Fibroblast of lung (primary cell): Measurements from ENCODE around the gene RBP4. TPM values are rescaled to one million over a fixed set of nuclear protein-coding genes. Genes with fewer than 3 reads are reported as not detected.

Experiments
- DNase-seq, 2 donors: peaks; one replicate each; pipeline versions ENCODE4 v3.0.0 to v3.0.0-alpha.2; 2010; ENCODE audit warnings: low read depth in 2 of 2
- H2AFZ ChIP-seq: 2 replicates; pipeline ENCODE4 v1.5.1; 2012; ENCODE audit warnings: low read length, control low read depth, inconsistent platforms
- H3K27ac ChIP-seq: 2 replicates; pipeline ENCODE4 v1.5.1; 2011; ENCODE audit warnings: low read length, control low read depth; ENCODE audit not compliant: insufficient read depth
- H3K27me3 ChIP-seq: 2 replicates; pipeline ENCODE4 v1.5.1; 2011; ENCODE audit warnings: mild to moderate bottlenecking, low read length; ENCODE audit not compliant: control insufficient read depth, insufficient read depth
- H3K36me3 ChIP-seq: 2 replicates; pipeline ENCODE4 v1.5.1; 2011; ENCODE audit warnings: low read length; ENCODE audit not compliant: control insufficient read depth, insufficient read depth
- H3K4me1 ChIP-seq: 2 replicates; pipeline ENCODE4 v1.5.1; 2011; ENCODE audit warnings: low read length; ENCODE audit not compliant: control insufficient read depth, insufficient read depth; ENCODE audit errors: extremely low read depth
- H3K4me2 ChIP-seq: 2 replicates; pipeline ENCODE4 v1.5.1; 2011; ENCODE audit warnings: low read length, control low read depth; ENCODE audit not compliant: insufficient read depth; ENCODE audit errors: extremely low read depth
- H3K4me3 ChIP-seq, 4 experiments: fragments of 200-600 bp in 1 of 4; sonication (generic) in 1 of 4; replicated peaks in 1 of 4; 2 replicates each; pipeline ENCODE4 v1.5.1; 2011 to 2016; ENCODE audit warnings: low read length in 4 of 4, low read depth in 3 of 4, mild to moderate bottlenecking in 3 of 4, control low read depth in 2 of 4, inconsistent platforms in 1 of 4, mixed read lengths in 1 of 4; ENCODE audit not compliant: insufficient read depth in 1 of 4; ENCODE audit errors: control extremely low read depth in 1 of 4
- H3K79me2 ChIP-seq: 2 replicates; pipeline ENCODE4 v1.5.1; 2012; ENCODE audit warnings: mild to moderate bottlenecking, low read length, inconsistent platforms; ENCODE audit not compliant: control insufficient read depth, insufficient read depth
- H3K9ac ChIP-seq: 2 replicates; pipeline ENCODE4 v1.5.1; 2011; ENCODE audit warnings: mild to moderate bottlenecking, low read length, control low read depth; ENCODE audit not compliant: insufficient read depth
- H3K9me3 ChIP-seq: 2 replicates; pipeline ENCODE4 v1.5.1; 2012; ENCODE audit warnings: low read depth, low read length; ENCODE audit not compliant: control insufficient read depth, insufficient read depth
- H4K20me1 ChIP-seq: 2 replicates; pipeline ENCODE4 v1.5.1; 2011; ENCODE audit warnings: low read length; ENCODE audit not compliant: control insufficient read depth, insufficient read depth; ENCODE audit errors: extremely low read depth
- CTCF ChIP-seq, 2 donors: IDR thresholded peaks in 1 of 2; conservative IDR thresholded peaks in 1 of 2; 1 replicate in 1 of 2; 2 replicates in 1 of 2; pipeline ENCODE4 v1.5.1; 2011 to 2012; ENCODE audit warnings: low read length in 2 of 2, control low read depth in 1 of 2, inconsistent platforms in 1 of 2, low read depth in 1 of 2, mild to moderate bottlenecking in 1 of 2
- EZH2 ChIP-seq: IDR thresholded peaks from 2 replicates; pipeline ENCODE4 v1.5.1; 2012; ENCODE audit warnings: low read length, control low read depth, mild to moderate bottlenecking; ENCODE audit errors: missing control alignments
- polyA plus RNA-seq, 2 donors: library from polyadenylated mRNA; depleted of rRNA in 1 of 2; stranded (reverse) in 1 of 2; unstranded in 1 of 2; fragments of >200 nt; gene quantifications; 2 replicates each; pipeline ENCODE4 v1.2.1, GENCODE V29; 2011 to 2012; ENCODE audit warnings: missing spikeins in 1 of 2
- total RNA-seq: library from RNA; depleted of rRNA; stranded (reverse); fragments of >200 nt; gene quantifications from 2 replicates; pipeline ENCODE4 v1.2.1, GENCODE V29; 2014

The RBP4 gene
- total and polyA plus RNA-seq, 2 donors (not counting 1 experiment from before 2014, with no cell fraction given): 0.28 TPM; not detected in 1

GRCh38 chr10:93598157-93598556, 2.9 kb downstream of the RBP4 start:
- H3K27ac ChIP-seq: no peak overlapping the region
- no peak overlapping the region for H3K9ac ChIP-seq
- no peak overlapping the region for H3K4me2 ChIP-seq
- TF ChIP-seq CTCF (conservative IDR thresholded peaks at IDR 0.05 in 1 of 2, IDR thresholded peaks at IDR 0.05 in 1 of 2; ENCODE audit: low read depth in 1 of 2, low read length in 2 of 2) (no peak), EZH2 (no peak)
- no peak overlapping the region for H2AFZ ChIP-seq
- H3K27me3 ChIP-seq: peaks cover 22% of the 10 kb centered on the region
- H4K20me1 ChIP-seq: no peaks in the 10 kb centered on the region
- no peaks in the 10 kb centered on the region for H3K36me3 ChIP-seq
- H3K4me1 ChIP-seq: no peaks in the 10 kb centered on the region
- no peaks in the 10 kb centered on the region for H3K79me2 ChIP-seq
- no peak for DNase-seq
- H3K4me3 ChIP-seq: no peak overlapping the region
- no peaks in the 10 kb centered on the region for H3K9me3 ChIP-seq

GRCh38 chr10:93597075-93597599, 3.9 kb downstream of the RBP4 start:
- H3K4me2 ChIP-seq: no peak overlapping the region
- no peaks in the 10 kb centered on the region for H3K36me3 ChIP-seq
- no peak overlapping the region for H3K27ac ChIP-seq
- TF ChIP-seq EZH2 (no peak), CTCF (conservative IDR thresholded peaks at IDR 0.05 in 1 of 2, IDR thresholded peaks at IDR 0.05 in 1 of 2; ENCODE audit: low read depth in 1 of 2, low read length in 2 of 2) (no peak)
- no peaks in the 10 kb centered on the region for H4K20me1 ChIP-seq
- peaks cover 18% of the 10 kb centered on the region for H3K27me3 ChIP-seq
- H3K4me1 ChIP-seq: no peaks in the 10 kb centered on the region
- no peak overlapping the region for H3K4me3 ChIP-seq
- no peaks in the 10 kb centered on the region for H3K9me3 ChIP-seq
- no peak overlapping the region for H3K9ac ChIP-seq
- no peak overlapping the region for H2AFZ ChIP-seq
- no peak for DNase-seq
- H3K79me2 ChIP-seq: no peaks in the 10 kb centered on the region

GRCh38 chr10:93596539-93596938, 4.5 kb downstream of the RBP4 start:
- DNase-seq: no peak
- Histone ChIP-seq H3K27ac (no peak overlapping the region), H4K20me1 (no peaks in the 10 kb centered on the region), H3K4me2 (no peak overlapping the region), H3K27me3 (peaks cover 14% of the 10 kb centered on the region), H3K4me3 (no peak overlapping the region), H3K9ac (no peak overlapping the region), H3K79me2 (no peaks in the 10 kb centered on the region), H3K4me1 (no peaks in the 10 kb centered on the region), H2AFZ (no peak overlapping the region), H3K9me3 (no peaks in the 10 kb centered on the region), H3K36me3 (no peaks in the 10 kb centered on the region)
- no peak for TF ChIP-seq CTCF (conservative IDR thresholded peaks at IDR 0.05 in 1 of 2, IDR thresholded peaks at IDR 0.05 in 1 of 2; ENCODE audit: low read depth in 1 of 2, low read length in 2 of 2)
- TF ChIP-seq EZH2: no peak
